ENCODE results near the gene COPZ2.

DNA sequence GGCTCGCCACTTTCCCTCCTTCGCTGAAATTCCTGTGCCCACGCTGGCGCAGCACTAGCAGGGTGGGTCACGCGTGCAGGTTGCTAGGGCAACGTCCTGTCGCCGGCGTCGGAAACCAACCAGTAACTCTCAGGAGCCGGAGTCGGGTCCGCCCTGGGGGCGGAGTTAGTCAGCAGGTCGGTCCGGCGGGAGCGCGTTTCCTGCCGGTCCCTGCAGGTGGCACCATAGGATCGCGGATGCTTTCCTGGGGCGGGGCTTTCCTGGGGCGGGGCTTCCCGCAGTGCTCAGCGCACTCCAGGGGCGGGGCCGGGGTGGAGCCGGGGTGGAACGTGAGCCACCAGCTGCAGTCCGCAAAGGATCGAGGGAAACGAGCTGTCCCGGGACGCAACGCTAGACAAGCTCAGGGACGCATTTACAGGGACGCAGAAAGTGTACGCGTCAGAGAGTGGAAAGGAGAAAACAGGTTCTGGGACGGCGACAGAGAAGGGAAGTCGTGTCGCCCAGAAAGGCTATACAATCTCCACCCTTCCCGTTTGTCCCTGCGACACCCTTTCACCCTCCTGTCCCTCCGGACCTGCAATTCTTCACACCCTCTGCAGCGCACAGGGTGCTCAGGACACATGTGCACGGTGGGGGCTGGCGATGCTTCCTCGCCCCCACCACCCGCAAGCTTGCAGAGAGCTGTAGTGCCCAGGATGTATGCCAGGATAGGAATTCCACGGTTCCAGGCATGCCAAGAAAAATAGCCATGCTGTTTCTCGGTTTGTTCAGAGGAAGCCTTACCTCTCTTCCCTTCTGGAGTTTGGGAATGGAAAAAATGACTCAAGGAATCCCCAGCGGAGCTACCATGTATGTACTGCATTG lies 12.3 kb downstream of the COPZ2 start:
- TF ChIP-seq, protein P1, sequence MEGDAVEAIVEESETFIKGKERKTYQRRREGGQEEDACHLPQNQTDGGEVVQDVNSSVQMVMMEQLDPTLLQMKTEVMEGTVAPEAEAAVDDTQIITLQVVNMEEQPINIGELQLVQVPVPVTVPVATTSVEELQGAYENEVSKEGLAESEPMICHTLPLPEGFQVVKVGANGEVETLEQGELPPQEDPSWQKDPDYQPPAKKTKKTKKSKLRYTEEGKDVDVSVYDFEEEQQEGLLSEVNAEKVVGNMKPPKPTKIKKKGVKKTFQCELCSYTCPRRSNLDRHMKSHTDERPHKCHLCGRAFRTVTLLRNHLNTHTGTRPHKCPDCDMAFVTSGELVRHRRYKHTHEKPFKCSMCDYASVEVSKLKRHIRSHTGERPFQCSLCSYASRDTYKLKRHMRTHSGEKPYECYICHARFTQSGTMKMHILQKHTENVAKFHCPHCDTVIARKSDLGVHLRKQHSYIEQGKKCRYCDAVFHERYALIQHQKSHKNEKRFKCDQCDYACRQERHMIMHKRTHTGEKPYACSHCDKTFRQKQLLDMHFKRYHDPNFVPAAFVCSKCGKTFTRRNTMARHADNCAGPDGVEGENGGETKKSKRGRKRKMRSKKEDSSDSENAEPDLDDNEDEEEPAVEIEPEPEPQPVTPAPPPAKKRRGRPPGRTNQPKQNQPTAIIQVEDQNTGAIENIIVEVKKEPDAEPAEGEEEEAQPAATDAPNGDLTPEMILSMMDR (tag by site-specific recombination; IDR thresholded peaks at IDR 0.05), result peak; percentile 86
- TF ChIP-seq ZNF174 (tag by site-specific recombination; IDR thresholded peaks at IDR 0.05), result no peak
- TF ChIP-seq ZNF132 (tag by site-specific recombination; IDR thresholded peaks at IDR 0.05; ENCODE audit: borderline replicate concordance), result no peak
- peak; percentile 84; the same call in 1 of the 2 replicates for TF ChIP-seq KLF10 (tag by site-specific recombination; IDR thresholded peaks at IDR 0.05)
- TF ChIP-seq MZF1 (tag by site-specific recombination; IDR thresholded peaks at IDR 0.05; ENCODE audit: borderline replicate concordance), result no peak
- peak; percentile 87 for TF ChIP-seq SP2 (tag by site-specific recombination; IDR thresholded peaks at IDR 0.05)
- TF ChIP-seq ZNF514 (tag by site-specific recombination; IDR thresholded peaks at IDR 0.05), result no peak
- TF ChIP-seq ZFHX2 (tag by site-specific recombination; conservative IDR thresholded peaks at IDR 0.05), result peak; percentile 77
- peak; percentile 37; the same call in 1 of the 2 replicates for TF ChIP-seq ZNF423 (tag by site-specific recombination; IDR thresholded peaks at IDR 0.05)
- TF ChIP-seq ZNF558 (tag by site-specific recombination; IDR thresholded peaks at IDR 0.05), result no peak
- TF ChIP-seq ZNF501 (tag by site-specific recombination; IDR thresholded peaks at IDR 0.05), result no peak
- no peak for TF ChIP-seq ZNF747 (tag by site-specific recombination; IDR thresholded peaks at IDR 0.05)
